ENCODE results near the gene SEC24D. TPM values are rescaled to one million over a fixed set of nuclear protein-coding genes. Genes with fewer than 3 reads are reported as not detected.

SEC24D gene
- total and polyA plus RNA-seq, 12 donors = 6.1 to 24.4 (median 12.1) TPM

GRCh38 chr4:118858779-118859178 lies 22.9 kb upstream of the SEC24D start:
- intact Hi-C loops (cut with DNase I) = no loop called here
- Histone ChIP-seq H3K4me3 (no peak overlapping the region), H3K27ac (no peak overlapping the region), H3K27me3 (no peaks in the 10 kb centered on the region), H3K9me3 (peaks cover 0 to 10% (median 0%) of the 10 kb centered on the region in 11 donors), H3K4me1 (no peaks in the 10 kb centered on the region), H3K36me3 (no peaks in the 10 kb centered on the region)
- ATAC-seq (no peak), DNase-seq (no peak)
- TF ChIP-seq, protein P1, sequence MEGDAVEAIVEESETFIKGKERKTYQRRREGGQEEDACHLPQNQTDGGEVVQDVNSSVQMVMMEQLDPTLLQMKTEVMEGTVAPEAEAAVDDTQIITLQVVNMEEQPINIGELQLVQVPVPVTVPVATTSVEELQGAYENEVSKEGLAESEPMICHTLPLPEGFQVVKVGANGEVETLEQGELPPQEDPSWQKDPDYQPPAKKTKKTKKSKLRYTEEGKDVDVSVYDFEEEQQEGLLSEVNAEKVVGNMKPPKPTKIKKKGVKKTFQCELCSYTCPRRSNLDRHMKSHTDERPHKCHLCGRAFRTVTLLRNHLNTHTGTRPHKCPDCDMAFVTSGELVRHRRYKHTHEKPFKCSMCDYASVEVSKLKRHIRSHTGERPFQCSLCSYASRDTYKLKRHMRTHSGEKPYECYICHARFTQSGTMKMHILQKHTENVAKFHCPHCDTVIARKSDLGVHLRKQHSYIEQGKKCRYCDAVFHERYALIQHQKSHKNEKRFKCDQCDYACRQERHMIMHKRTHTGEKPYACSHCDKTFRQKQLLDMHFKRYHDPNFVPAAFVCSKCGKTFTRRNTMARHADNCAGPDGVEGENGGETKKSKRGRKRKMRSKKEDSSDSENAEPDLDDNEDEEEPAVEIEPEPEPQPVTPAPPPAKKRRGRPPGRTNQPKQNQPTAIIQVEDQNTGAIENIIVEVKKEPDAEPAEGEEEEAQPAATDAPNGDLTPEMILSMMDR (IDR thresholded peaks at IDR 0.05) = no peak
- WGBS, 2 donors = 77 to 81% methylated on average over 2 of the region's 2 CpGs

GRCh38 chr4:118857760-118858159 lies 21.8 kb upstream of the SEC24D start:
- no peaks in the 10 kb centered on the region for H3K4me1 ChIP-seq
- DNase-seq = no peak
- intact Hi-C loops (cut with DNase I) = no loop called here
- TF ChIP-seq, protein P1 (IDR thresholded peaks at IDR 0.05) = no peak
- no peak for ATAC-seq
- no peak overlapping the region for H3K27ac ChIP-seq
- peaks cover 0 to 10% (median 0%) of the 10 kb centered on the region in 11 donors for H3K9me3 ChIP-seq
- no peak overlapping the region for H3K4me3 ChIP-seq
- 89 to 91% methylated on average over 2 of the region's 2 CpGs for WGBS, 2 donors
- H3K36me3 ChIP-seq = no peaks in the 10 kb centered on the region
- no peaks in the 10 kb centered on the region for H3K27me3 ChIP-seq

GRCh38 chr4:118850488-118851173 lies 14.7 kb upstream of the SEC24D start:
- 27 to 45% methylated on average over 8 of the region's 8 CpGs for WGBS, 2 donors
- peaks cover 0 to 14% (median 5%) of the 10 kb centered on the region in 9 donors for H3K4me1 ChIP-seq
- peak overlapping the region in 3 of 10 donors; percentile 2 to 67 (median 59) for H3K27ac ChIP-seq
- TF ChIP-seq, protein P1 (IDR thresholded peaks at IDR 0.05) = no peak
- ATAC-seq (peak in 6 of 8 donors; percentile 51 to 67 (median 55)), DNase-seq (no peak)
- intact Hi-C loops (cut with DNase I) = no loop called here
- H3K27me3 ChIP-seq = no peaks in the 10 kb centered on the region
- H3K4me3 ChIP-seq = peak overlapping the region in 9 of 10 donors; percentile 21 to 54 (median 40)
- H3K9me3 ChIP-seq = no peaks in the 10 kb centered on the region
- H3K36me3 ChIP-seq = no peaks in the 10 kb centered on the region

DNA sequence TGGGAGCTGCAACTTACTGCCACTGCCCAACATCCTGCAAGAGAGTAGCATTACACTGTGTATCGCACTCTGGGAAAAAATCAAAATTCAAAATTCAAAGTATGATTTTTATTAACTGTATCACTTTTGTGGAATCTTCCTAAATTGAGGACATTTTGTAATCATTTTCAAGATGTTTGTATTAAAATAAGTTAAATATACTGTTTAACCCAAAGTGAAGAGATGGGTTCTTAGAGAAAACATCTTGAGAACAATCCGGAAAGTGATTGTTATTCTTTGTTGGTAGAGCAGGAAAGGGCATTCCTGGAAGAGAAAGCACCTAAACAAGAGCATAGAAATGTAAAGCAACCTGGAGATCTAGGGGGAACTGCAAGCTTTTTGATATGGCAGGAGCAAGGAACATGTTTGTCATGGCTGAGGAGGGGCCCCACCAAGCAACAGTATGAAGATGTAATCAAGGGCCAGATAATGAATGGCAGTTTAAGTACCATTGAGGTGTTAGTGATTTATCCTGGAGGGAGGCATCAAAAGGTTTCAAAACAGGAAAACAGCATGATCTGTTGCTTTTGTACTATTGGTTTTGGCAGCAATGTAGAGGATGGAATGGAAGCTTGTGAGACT lies 14.1 kb upstream of the SEC24D start:
- H3K4me3 ChIP-seq = peak overlapping the region in 9 of 10 donors; percentile 21 to 54 (median 40)
- H3K4me1 ChIP-seq = peaks cover 0 to 14% (median 5%) of the 10 kb centered on the region in 9 donors
- DNase-seq (no peak), ATAC-seq (peak in 1 of 8 donors; percentile 14)
- peak overlapping the region in 2 of 10 donors; percentile 59 to 67 for H3K27ac ChIP-seq
- intact Hi-C loops (cut with DNase I) = no loop called here
- WGBS, 2 donors = 92 to 94% methylated on average over 2 of the region's 2 CpGs
- no peaks in the 10 kb centered on the region for H3K27me3 ChIP-seq
- TF ChIP-seq, protein P1 (IDR thresholded peaks at IDR 0.05) = no peak
- no peaks in the 10 kb centered on the region for H3K36me3 ChIP-seq
- H3K9me3 ChIP-seq = no peaks in the 10 kb centered on the region
